ENCODE results near the gene PTDSS2.
A peak's percentile ranks its signal among the peaks of the same experiment; 100 is the strongest.

The PTDSS2 gene

GRCh38 chr11:494761-495536 lies 44.9 kb downstream of the PTDSS2 start:
- DNase-seq = no peak

- no peak for DNase-seq
Observed at GRCh38 chr11:495537-495931, 45.5 kb downstream of the PTDSS2 start.

GRCh38 chr11:496834-497564 lies 46.9 kb downstream of the PTDSS2 start:
- no peak for DNase-seq

- no peak for DNase-seq
Observed at GRCh38 chr11:497565-498296, 47.7 kb downstream of the PTDSS2 start.

GRCh38 chr11:498297-499181 lies 48.5 kb downstream of the PTDSS2 start:
- DNase-seq = no peak

GRCh38 chr11:499201-500076 lies 49.4 kb downstream of the PTDSS2 start:
- no peak for DNase-seq

- DNase-seq = no peak
Observed at GRCh38 chr11:501001-501682, 51.1 kb downstream of the PTDSS2 start.

- no peak for DNase-seq
Observed at GRCh38 chr11:501683-502287, 51.7 kb downstream of the PTDSS2 start.

GRCh38 chr11:502288-503178 lies 52.5 kb downstream of the PTDSS2 start:
- DNase-seq = no peak

GRCh38 chr11:503179-503981 lies 53.3 kb downstream of the PTDSS2 start:
- DNase-seq = peak; percentile 17

GRCh38 chr11:504053-504993 lies 54.2 kb downstream of the PTDSS2 start:
- no peak for DNase-seq

GRCh38 chr11:504994-505344 lies 54.9 kb downstream of the PTDSS2 start:
- DNase-seq = no peak

GRCh38 chr11:506238-506994 lies 56.3 kb downstream of the PTDSS2 start:
- peak; percentile 95 for DNase-seq

- peak; percentile 95 for DNase-seq
Observed at GRCh38 chr11:506995-507726, 57.1 kb downstream of the PTDSS2 start, which contains the start of gene RNH1. TSS of gene RNH1 (minus strand) at chr11:507242. CDS start at chr11:502162, 5,080 bp downstream.

GRCh38 chr11:507727-508515 lies 57.8 kb downstream of the PTDSS2 start:
- no peak for DNase-seq

All from CD4-positive, alpha-beta T cell treated with Interleukin-4 for 4 hours (primary cell).